ENCODE results near the gene OR1F1. TPM values are rescaled to one million over a fixed set of nuclear protein-coding genes. Genes with fewer than 3 reads are reported as not detected.

OR1F1 gene
- total RNA-seq, 4 donors from 2014 or later, result not detected

GRCh38 chr16:3220839-3221238 lies 32.8 kb downstream of the OR1F1 start:
- no peak for TF ChIP-seq EP300 (IDR thresholded peaks at IDR 0.05)
- TF ChIP-seq POLR2A (IDR thresholded peaks at IDR 0.05; ENCODE audit: low read depth), result no peak
- TF ChIP-seq, protein P1, sequence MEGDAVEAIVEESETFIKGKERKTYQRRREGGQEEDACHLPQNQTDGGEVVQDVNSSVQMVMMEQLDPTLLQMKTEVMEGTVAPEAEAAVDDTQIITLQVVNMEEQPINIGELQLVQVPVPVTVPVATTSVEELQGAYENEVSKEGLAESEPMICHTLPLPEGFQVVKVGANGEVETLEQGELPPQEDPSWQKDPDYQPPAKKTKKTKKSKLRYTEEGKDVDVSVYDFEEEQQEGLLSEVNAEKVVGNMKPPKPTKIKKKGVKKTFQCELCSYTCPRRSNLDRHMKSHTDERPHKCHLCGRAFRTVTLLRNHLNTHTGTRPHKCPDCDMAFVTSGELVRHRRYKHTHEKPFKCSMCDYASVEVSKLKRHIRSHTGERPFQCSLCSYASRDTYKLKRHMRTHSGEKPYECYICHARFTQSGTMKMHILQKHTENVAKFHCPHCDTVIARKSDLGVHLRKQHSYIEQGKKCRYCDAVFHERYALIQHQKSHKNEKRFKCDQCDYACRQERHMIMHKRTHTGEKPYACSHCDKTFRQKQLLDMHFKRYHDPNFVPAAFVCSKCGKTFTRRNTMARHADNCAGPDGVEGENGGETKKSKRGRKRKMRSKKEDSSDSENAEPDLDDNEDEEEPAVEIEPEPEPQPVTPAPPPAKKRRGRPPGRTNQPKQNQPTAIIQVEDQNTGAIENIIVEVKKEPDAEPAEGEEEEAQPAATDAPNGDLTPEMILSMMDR (IDR thresholded peaks at IDR 0.05), result no peak
- no peak for TF ChIP-seq POLR2AphosphoS5 (IDR thresholded peaks at IDR 0.05)
- peaks cover 28 to 41% (median 31%) of the 10 kb centered on the region in 4 donors for H3K36me3 ChIP-seq
- DNase-seq (ENCODE audit: extremely low spot score), result no peak
- H3K4me3 ChIP-seq, result no peak overlapping the region
- peaks cover 22 to 64% (median 58%) of the 10 kb centered on the region in 4 donors for H3K9me3 ChIP-seq
- intact Hi-C loops (cut with DNase I), result loop anchor here (10.0 kb wide), 1 partner anchor 94 kb away; no protein-coding TSS in a partner anchor
- peaks cover 0 to 2% (median 0%) of the 10 kb centered on the region in 4 donors for H3K27me3 ChIP-seq
- WGBS, result 92% methylated on average over 10 of the region's 10 CpGs
- H3K4me1 ChIP-seq, result no peaks in the 10 kb centered on the region
- H3K27ac ChIP-seq (replicated peaks in 1 of 4), result no peak overlapping the region

DNA sequence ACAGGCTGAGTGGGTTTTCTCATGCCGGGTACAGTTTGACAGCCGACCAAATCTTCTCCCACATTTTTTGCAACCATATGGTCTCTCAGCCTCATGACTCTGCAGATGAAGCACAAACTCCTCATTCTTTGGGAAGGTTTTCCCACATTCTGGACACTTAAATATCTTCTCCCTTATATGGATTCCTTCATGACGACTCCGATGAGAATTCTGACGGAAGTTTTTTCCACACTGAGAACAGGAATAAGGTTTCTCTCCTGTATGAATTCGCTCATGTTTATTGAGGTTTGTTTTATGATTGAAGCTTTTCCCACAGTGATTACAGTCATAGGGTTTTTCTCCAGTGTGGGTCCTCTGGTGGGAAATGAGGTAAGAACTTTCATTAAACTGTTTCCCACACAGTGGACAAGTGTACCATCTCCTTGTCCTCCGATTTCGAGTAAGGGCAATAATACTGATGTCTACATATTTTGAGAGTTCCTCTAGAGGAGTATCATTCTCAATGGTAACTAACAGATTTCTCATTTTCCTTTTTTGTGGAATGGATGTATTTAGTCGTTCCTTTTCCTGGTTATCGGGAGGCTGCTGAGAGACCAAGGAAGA lies 36.0 kb downstream of the OR1F1 start:
- DNase-seq (ENCODE audit: extremely low spot score), result no peak
- Histone ChIP-seq H3K27ac (replicated peaks in 1 of 4) (no peak overlapping the region), H3K27me3 (no peaks in the 10 kb centered on the region), H3K36me3 (peaks cover 55 to 72% (median 61%) of the 10 kb centered on the region in 4 donors), H3K4me1 (no peaks in the 10 kb centered on the region), H3K4me3 (no peak overlapping the region), H3K9me3 (peaks cover 22 to 91% (median 87%) of the 10 kb centered on the region in 4 donors)
- no peak for TF ChIP-seq POLR2A (IDR thresholded peaks at IDR 0.05; ENCODE audit: low read depth)
- TF ChIP-seq EP300 (IDR thresholded peaks at IDR 0.05), result no peak
- no peak for TF ChIP-seq POLR2AphosphoS5 (IDR thresholded peaks at IDR 0.05)
- TF ChIP-seq, protein P1 (IDR thresholded peaks at IDR 0.05), result no peak
- intact Hi-C loops (cut with DNase I), result loop anchor here (10.0 kb wide), 1 partner anchor 91 kb away; no protein-coding TSS in a partner anchor
- 99% methylated on average over 10 of the region's 10 CpGs for WGBS

DNA sequence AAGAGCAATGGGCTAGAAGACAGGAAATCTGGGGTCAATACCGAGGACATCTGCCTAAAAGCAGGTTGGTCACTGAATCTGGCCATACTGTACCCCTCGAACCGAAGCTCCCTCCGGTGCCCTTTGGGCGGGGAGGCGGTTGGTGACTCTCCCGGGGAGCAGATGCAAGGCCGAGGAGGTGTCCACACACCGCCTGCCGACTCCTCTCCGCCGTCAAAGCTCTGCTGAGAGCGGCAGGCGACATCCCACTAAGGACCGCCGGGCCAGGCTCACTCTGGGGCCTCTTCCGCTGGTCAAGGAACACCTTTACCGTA lies 46.5 kb downstream of the OR1F1 start:
- WGBS, result 3% methylated on average over 8 of the region's 18 CpGs

GRCh38 chr16:3234857-3235561 lies 47.0 kb downstream of the OR1F1 start, which contains the start of gene ZNF200:
Gene ZNF200, minus strand, starts transcription at chr16:3235158. Its CDS starts 1,403 bp downstream, at chr16:3233755.
- Histone ChIP-seq H3K27me3 (peaks cover 0 to 3% (median 0%) of the 10 kb centered on the region in 4 donors), H3K27ac (replicated peaks in 1 of 4) (peak within 1 kb of the TSS; percentile 95 to 98 (median 96)), H3K4me1 (peaks cover 14 to 23% (median 16%) of the 10 kb centered on the region in 4 donors), H3K4me3 (peak within 1 kb of the TSS; percentile 69 to 99 (median 88)), H3K36me3 (peaks cover 31 to 36% (median 33%) of the 10 kb centered on the region in 4 donors), H3K9me3 (peaks cover 0 to 12% (median 4%) of the 10 kb centered on the region in 4 donors)
- TF ChIP-seq POLR2A (IDR thresholded peaks at IDR 0.05; ENCODE audit: low read depth), result peak; percentile 22
- peak; percentile 87 to 94 for TF ChIP-seq POLR2AphosphoS5 (IDR thresholded peaks at IDR 0.05)
- TF ChIP-seq EP300 (IDR thresholded peaks at IDR 0.05), result no peak
- TF ChIP-seq, protein P1 (IDR thresholded peaks at IDR 0.05), result no peak
- DNase-seq (ENCODE audit: extremely low spot score), result peak; percentile 99
- WGBS, result 0% methylated on average over 8 of the region's 59 CpGs
- intact Hi-C loops (cut with DNase I), result loop anchor here (5.0 kb wide), 1 partner anchor 47 kb away; the partner anchor contains the start of gene ZNF263

More for the DNA sequence above, 46.5 kb downstream of the OR1F1 start:
- Histone ChIP-seq H3K27ac (replicated peaks in 1 of 4) (peak overlapping the region; percentile 95 to 98 (median 96)), H3K4me1 (peaks cover 14 to 23% (median 16%) of the 10 kb centered on the region in 4 donors), H3K36me3 (peaks cover 36 to 41% (median 38%) of the 10 kb centered on the region in 4 donors), H3K4me3 (peak overlapping the region; percentile 69 to 99 (median 88)), H3K9me3 (peaks cover 0 to 17% (median 7%) of the 10 kb centered on the region in 4 donors), H3K27me3 (peaks cover 0 to 3% (median 0%) of the 10 kb centered on the region in 4 donors)
- DNase-seq (ENCODE audit: extremely low spot score), result no peak
- intact Hi-C loops (cut with DNase I), result no loop called here
- TF ChIP-seq POLR2A (IDR thresholded peaks at IDR 0.05; ENCODE audit: low read depth), result no peak
- TF ChIP-seq, protein P1 (IDR thresholded peaks at IDR 0.05), result no peak
- no peak for TF ChIP-seq POLR2AphosphoS5 (IDR thresholded peaks at IDR 0.05)
- TF ChIP-seq EP300 (IDR thresholded peaks at IDR 0.05), result no peak

Data from esophagus muscularis mucosa (tissue), 4 donors.